HL-60/S4 treated with phorbol 12-myristate 13-acetate at 8.2 ng/mL for 4 days and 3 days (cell line): ENCODE data around the gene TULP4.

Experiments used
- in situ Hi-C: fragments of 300-500 bp; cut with MboI; formaldehyde crosslinking; loops from 2 replicates; pipeline ENCODE4 v1.15.0; 2022; ENCODE audit warnings: low sequenced_read_pairs

Gene TULP4, protein sequence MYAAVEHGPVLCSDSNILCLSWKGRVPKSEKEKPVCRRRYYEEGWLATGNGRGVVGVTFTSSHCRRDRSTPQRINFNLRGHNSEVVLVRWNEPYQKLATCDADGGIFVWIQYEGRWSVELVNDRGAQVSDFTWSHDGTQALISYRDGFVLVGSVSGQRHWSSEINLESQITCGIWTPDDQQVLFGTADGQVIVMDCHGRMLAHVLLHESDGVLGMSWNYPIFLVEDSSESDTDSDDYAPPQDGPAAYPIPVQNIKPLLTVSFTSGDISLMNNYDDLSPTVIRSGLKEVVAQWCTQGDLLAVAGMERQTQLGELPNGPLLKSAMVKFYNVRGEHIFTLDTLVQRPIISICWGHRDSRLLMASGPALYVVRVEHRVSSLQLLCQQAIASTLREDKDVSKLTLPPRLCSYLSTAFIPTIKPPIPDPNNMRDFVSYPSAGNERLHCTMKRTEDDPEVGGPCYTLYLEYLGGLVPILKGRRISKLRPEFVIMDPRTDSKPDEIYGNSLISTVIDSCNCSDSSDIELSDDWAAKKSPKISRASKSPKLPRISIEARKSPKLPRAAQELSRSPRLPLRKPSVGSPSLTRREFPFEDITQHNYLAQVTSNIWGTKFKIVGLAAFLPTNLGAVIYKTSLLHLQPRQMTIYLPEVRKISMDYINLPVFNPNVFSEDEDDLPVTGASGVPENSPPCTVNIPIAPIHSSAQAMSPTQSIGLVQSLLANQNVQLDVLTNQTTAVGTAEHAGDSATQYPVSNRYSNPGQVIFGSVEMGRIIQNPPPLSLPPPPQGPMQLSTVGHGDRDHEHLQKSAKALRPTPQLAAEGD (N-terminal part only)

DNA sequence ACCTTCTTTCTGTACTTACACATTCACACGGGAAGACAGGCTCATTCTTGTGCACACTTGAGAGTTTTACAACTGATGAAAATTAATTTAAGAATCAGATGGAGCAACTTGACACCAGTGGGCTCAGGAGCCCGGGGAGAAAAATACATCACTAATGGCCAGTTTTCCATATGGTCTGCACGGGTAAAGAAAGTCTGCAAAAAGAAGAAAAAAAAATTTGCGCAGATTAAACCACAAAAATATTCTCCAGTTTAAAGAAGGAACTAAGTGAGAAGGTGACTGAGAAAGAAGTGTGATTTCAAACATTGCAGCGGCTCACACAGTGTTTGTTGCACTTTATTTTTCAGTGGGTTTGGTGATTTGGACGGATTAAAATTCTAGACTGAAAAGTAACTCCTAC lies at the start of gene TULP4:
TULP4 (plus strand) TSS at position 301 of the 400 bp plus-strand sequence. CDS start 1,552 bp downstream, outside the sequence.
- in situ Hi-C loops = no loop called here

DNA sequence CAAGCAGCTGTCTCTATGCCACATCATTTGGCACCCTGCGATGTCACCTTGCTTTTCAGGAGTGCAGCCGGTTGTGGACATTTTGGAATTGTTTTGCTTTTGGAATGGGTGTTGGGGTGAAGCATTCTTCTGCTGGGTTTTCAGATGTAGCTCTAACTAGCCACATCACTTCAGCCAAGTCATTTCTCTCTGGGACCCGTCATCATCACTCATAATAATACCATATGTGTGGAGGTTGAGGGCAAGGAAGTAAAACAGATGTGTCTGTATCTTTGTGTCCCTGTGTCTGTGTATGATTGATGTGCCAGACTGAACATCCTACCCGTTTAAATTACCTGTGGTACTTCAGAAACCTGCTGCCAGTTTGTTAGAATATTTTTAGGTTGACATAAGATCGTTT lies 49.5 kb upstream of the TULP4 start:
- in situ Hi-C loops = no loop called here

DNA sequence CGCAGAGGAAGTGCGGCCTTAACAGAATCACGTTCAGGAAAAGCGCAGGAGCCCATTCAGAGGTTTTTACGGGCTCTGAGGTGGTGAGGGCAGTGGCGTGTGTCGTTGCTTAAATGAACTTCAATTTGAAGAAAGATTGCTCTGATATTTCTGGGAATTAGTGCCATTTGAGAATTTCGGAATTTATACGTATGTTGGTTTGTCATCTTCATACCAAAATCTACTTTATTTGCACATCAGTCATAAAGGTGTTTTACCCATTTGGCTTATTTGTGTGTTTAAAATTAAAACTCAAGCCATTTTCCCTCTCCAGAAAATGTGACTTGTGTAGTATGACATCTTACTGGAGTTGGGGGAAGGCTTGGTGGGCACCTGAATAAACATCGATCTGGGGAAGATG lies 48.1 kb upstream of the TULP4 start:
- in situ Hi-C loops = no loop called here

DNA sequence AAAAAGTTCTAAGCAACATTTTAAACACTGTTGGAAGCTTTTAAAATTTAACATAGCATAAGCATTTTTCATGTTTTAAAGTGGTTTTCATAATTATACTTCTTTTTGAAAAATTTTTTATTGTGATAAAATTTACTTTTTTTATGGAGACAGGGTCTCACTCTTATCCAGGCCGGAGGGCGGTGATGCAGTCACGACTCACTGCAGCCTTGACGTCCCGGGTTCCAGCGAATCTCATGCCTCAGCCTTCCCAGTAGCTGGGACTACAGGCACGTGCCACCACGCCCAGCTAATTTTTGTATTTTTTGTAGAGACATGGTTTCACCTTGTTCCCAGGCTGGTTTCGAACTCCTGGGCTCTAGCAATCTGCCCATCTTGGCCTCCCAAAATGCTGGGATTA lies 46.1 kb upstream of the TULP4 start:
- in situ Hi-C loops = no loop called here

DNA sequence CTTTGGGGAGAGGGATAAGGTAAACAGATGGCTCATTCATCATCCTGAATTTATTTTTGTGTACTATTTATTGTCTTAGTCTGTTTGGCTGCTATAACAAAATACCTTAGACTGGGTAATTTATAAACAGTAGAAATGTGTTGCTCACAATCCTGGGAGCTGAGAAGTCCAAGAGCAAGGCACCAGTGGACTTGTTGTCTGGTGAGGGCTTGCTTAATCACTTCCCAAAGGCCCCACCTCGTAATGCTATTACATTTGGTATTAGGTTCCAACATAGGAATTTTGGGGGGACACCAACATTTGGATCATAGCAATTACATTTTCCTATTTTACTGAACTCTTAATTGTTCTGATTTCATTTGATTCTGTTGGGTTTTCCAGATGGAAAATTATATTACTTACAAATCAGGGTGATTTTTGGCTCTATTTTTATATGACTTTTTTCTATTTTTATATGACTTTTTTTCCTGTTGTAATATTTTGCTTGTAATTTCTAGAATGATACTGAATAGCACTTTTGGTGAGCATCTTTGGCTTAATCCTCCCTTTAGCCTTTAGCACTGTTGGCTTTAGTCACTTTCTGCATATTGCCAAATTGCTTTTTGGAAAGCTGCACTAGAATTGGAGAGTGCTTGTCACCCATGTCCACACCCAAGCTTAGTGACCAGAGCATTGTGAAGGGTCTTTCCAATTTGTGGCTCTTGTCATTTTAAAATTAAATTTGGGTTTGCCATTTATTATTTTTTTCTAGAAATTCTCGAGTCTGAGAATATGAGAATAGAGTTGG lies 43.7 kb upstream of the TULP4 start:
- in situ Hi-C loops = no loop called here

DNA sequence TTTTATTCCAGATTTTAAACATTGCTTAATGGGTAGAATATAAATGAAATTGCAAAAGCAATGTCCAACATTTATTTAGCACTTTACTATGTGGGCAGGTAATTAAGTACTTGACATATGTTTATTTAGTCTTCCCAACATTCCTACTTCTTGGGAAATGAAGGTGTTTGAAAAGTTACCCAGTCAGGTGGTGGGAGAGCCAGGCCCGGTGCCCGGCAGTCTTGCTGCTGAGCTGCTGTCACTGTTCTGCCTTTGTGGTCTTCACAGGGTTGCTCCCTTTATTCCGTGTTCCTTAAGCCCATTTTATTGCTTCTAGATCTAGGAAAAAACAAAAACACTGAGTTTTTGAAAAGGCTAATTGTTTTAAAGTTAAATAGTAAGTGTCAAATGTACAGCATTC lies 42.6 kb upstream of the TULP4 start:
- in situ Hi-C loops = no loop called here

DNA sequence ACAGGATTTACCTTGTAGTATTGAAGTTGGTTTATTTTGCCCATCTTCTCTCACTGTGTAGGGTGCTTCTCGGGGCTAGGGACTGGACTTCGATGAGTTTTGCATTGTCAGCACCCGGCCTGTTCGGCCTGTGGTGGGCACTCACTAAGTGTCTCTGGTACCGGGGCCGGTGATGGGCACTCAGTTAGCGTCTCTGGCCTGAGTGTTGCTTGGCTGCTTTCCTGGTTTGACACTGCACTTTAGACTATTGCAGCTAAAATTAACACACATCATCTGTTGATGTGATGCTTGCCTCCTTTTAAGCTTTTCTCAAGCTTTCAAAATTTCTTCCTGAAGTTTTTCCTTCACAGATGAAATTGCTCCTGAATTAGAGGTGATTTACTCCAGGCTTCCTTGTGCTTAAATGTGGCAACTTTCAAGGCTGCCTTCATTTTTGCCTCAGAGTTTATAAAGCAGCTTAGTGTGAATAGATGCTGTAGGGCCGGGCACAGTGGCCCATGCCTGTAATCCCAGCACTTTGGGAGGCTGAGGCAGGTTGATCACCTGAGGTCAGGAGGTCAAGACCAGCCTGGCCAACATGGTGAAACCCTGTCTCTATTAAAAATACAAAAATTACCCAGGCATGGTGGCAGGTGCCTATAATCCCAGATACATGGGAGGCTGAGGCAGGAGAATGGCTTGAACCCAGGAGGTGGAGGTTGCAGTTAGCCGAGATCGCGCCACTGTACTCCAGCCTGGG lies 41.7 kb upstream of the TULP4 start:
- in situ Hi-C loops = no loop called here

DNA sequence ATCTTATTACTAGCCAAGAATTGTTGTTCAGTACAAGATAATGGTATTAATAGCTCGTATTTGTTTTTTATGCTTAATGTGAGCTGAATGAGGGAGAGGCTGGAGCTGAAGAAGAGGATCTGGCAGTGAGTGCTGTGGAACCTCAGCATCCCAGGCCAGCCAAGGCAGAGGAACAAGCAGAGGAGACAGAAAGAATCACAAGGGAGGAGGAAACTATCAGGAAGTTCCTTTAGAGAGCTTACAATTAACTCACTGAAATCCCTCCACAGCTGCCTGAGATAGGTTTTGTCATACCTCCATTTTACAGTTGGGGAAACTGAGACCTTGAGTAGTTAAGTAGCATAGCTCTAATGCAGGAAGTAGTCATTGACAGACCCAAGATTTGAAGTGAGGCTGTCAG lies 39.9 kb upstream of the TULP4 start:
- in situ Hi-C loops = no loop called here

DNA sequence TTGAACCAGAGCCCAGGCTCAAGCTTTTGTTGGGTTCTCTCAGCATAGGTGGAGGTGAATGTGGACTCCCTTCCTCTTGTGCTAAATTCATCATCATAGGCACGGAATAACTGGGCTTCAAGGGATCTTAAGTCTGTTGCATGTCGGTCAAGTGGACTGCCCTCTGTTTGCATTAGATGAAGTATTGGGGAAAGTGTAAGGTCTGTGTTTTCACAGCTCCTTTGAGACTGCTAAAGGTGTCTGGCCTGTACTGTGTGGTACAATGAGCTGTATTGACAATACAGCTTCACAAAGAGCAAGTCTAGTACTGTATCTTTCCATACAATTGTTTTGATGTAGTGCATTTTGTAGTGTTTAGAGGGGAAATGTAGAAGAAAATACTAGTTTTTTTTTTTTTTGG lies 34.3 kb upstream of the TULP4 start:
- in situ Hi-C loops = no loop called here

DNA sequence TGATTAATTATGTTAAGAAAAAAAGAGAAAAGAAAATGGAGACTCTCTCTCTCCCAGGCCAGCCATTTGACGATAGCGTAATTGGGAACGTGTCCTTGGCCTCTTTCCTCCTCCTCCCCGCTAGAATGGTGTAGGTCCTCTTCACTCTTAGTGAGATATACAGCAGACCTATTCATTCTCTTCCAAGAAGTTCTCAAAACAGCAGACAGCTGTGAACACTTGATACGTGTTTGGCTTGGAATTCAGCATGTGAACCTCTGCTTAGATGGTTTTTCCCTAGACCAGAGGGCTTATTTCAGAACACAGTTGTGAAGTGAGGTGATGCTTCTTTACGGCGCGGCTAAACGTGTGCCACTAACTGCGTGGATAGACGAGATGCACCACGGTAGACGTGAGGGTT lies 32.6 kb upstream of the TULP4 start:
- in situ Hi-C loops = no loop called here

DNA sequence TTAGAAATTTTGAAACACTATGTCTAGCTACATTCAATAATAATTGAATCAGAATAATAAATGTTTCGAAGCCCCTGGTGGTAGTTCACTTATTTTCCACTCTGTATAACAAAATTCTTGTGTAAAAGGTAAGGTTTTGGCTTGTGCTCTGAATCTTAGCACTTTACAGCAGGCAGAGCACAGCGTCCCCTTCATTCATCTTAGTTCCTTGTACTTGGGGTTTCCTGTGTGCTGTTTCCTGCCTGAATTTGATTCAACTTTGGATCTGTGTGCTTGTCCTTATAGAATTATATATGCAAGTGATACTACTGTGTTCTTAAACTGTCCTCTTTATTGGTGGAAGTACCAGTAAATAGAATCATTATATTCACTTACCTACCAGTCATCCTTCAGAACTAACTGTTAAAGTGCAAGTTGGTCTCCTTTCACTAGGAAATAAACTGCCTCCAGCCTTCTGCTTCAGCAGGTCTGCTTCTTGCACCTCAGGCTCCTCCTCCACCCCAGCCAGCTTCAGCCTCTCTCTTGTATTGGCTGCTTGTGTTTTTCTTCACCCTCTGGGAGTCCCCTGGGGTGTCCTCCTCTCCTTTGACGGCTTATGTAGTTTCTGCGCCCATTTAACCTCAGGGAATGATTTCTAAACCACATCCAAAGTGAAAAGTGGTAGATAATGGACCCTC lies 28.8 kb upstream of the TULP4 start:
- in situ Hi-C loops = no loop called here

DNA sequence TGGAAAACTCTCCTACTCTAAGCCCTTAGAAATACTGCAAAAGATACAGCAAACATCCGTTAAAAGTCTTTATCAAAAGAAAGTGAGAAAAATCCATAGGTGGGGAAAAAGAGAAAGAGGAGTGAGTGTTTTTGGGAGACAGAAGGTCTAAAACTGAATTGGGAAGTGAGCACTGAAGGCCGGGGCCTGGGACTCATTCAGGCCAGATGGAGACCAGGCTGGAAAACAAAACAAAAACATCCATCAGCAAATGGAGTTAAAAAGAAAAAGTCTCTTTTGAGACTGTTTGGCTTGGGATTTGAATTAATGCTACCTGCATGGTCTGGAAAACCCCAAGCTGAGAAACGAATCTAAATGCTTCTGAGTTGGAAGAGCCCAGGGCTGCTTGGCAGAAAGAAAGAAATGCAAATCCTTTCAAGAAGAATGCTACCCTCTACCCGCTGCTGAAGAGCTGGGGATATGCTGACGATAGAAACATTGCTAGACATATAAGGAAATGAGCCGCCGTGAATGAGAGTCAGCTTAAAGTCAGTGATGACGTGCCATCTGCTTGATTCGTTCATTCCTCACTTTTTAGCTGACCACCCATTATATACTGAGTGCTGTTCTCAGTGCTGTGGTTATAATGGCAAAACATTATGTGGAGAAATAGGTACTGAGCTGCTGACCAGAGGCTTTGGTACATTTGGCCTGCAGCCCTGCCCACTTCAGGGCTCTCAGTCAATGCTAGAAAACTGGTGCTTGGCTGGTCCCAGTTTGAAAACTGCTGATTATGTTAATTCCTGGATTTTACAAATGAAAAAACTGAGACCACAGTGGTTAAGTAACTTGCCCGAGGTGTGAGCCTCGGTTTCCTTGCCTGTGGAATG lies 28.0 kb upstream of the TULP4 start:
- in situ Hi-C loops = no loop called here

DNA sequence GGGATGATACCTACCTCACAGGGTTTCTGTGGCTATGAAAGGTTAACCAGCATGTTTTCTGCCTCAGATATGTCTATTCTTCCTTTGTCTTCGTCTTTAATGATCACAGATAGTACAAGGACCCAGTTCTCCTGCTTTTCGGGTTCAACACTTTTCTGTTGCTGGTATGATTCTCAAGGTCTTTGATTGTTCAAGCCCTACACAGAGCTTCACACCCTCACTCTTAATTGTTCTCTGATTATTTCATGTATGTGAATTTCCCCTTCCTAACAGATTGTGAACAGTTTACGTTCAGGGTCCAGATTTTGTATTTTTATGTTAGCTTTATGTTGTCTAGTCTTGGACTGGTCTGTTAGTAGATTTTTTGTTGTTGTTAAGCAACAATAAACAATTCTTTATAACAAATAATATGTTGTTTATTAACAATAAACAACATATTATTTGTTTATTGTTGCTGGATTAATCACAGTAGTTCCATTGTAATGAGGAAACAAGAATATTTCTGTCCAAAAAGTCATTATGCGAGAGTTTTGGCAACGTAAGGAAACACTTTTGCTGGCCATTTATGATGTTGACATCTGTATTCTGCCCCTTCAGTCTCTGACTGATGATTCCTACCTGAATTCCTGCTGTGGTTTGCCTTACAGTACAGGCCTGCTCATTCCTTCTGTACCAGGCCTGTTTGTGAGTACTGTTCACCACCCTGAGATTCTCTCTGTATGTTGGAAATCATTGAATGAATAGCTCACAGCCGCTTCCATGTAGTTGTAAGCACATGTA lies 27.2 kb upstream of the TULP4 start:
- in situ Hi-C loops = no loop called here

DNA sequence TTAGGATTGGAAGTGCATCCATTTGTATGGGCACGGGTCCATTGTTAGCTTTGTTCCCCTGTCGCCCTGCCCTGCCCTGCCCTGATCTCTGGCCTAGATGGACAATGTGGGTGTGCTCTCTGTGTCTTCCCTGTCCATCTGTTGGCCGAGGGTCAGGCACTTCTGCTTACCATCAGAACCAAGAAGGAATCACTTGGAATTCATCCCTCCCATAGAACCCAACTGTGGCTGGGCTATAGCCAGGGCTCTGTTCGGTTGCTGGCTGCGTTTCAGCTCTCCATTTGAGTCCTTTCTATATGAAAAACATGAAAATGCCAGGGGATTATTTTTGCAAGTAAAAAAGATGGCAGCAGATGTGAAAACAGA lies 26.6 kb upstream of the TULP4 start:
- in situ Hi-C loops = no loop called here

DNA sequence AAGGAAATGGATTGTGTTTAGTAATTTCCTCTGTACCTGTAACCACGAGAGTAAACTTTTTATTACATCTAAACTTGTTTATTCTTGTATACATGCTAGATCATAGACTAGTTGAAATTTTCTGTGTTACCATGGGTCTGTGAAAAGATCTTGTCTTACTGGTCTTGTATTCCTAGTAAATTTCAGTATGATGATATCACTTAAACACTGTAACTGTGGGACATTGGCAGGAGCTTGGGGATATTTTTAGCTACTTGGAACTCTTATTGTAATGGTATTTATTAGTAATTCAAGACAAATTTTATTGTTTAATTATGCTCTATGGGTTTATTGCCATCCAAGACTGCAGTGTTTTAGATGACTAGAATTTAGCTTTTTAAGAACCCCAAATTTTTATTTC lies 25.9 kb upstream of the TULP4 start:
- in situ Hi-C loops = no loop called here

DNA sequence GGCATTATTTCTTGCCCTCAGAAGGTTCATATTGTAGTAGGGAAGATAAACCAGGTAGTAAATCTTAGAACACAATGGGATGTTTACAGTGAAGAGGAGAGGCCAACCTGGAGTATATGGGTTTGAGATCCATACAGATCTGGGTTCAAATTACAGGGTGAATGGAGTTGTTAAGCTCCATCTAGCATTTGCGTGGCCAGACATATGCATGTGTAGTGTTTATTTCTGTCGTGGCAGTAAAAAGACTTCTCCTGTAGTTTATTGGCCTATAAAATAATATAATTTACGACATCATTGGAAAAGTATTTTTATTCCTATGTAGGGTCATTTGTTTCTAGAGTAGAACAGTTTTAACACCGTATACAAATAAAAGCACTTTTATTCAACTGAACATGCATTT lies 25.2 kb upstream of the TULP4 start:
- in situ Hi-C loops = no loop called here

DNA sequence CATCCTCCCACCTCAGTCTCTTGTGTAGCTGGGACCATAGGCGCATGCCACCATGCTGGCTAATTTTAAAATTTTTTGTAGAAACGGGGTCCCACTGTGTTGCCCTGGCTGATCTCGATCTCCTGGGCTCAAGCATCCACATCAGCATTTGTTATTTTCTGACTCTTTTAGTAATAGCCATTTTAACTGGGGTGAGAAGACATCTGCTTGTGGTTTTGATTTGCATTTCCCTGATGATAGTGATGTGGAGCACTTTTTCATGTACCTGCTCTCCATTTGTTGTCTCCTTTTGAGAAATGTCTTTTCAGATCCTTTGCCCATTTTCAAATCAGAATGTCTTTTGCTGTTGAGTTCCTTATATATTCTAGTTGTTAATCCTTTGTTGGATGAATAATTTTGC lies 22.2 kb upstream of the TULP4 start:
- in situ Hi-C loops = no loop called here

DNA sequence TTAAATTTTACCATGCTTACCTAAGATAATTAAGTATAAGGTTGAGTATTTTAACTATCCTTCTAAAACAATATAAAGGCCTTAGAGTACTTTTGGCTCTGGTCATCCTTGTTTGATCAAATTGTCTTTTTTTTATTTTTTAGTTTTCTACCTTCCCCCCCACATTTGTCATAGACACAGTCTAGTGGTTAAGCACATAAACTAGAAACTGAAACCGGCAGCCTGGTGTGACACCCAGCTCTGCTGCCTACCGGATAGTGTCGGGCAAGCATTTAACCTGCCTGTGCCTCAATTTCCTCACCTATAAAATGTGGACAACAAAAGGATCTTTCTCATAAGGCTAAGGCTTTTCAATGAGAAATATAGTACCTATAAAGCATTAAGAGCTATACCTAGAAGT lies 21.6 kb upstream of the TULP4 start:
- in situ Hi-C loops = no loop called here

DNA sequence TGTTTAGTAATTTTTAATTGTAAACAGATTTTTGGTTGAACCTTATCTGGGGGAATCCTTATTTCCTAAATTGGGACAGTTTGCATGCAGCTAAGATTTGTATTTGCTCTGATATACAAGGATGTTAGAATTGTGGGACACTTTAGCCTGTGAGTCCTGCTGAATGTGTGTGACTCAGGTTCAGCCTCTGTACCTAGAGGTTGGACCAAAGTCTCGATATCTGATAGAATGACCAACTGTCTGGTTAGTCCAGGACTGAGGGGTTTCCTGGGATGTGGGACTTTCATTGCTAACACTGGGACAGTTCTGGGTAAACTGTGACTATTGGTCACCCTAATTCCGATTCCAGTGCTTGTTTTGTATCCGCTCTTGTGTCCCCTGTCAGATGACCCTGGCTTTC lies 20.2 kb upstream of the TULP4 start:
- in situ Hi-C loops = no loop called here
